GM23338 (cell line): Measurements from ENCODE around the gene AHNAK2. TPM values are rescaled to one million over a fixed set of nuclear protein-coding genes. Genes with fewer than 3 reads are reported as not detected.
A peak's percentile ranks its signal among the peaks of the same experiment; 100 is the strongest.

ENCODE experiments used
- ATAC-seq: fragments of 200-7000 bp; cut with Tn5 transposase; 3 replicates; pipeline ENCODE4 v1.9.1; 2020
- DNase-seq: peaks from one replicate; pipeline ENCODE4 v3.0.0-alpha.2; 2015; ENCODE audit warnings: low spot score
- H2AFZ ChIP-seq: fragments of 200-600 bp; sonication (generic); 2 replicates; pipeline ENCODE4 v1.8.0; 2016; ENCODE audit warnings: antibody characterized with exemption, mild to moderate bottlenecking, moderate library complexity
- H3F3A ChIP-seq: fragments of 200-600 bp; sonication (generic); replicated peaks from 2 replicates; pipeline ENCODE4 v1.8.0; 2017; ENCODE audit warnings: antibody characterized with exemption, mixed run types, low read depth
- H3K27ac ChIP-seq: fragments of 200-600 bp; sonication (generic); 2 replicates; pipeline ENCODE4 v1.6.1; 2016; ENCODE audit warnings: low read depth
- H3K27me3 ChIP-seq: fragments of 200-600 bp; sonication (generic); 2 replicates; pipeline ENCODE4 v1.8.0; 2016; ENCODE audit warnings: mild to moderate bottlenecking, mixed run types, moderate library complexity; ENCODE audit not compliant: insufficient read depth
- H3K36me3 ChIP-seq: fragments of 200-600 bp; sonication (generic); 2 replicates; pipeline ENCODE4 v1.8.0; 2016; ENCODE audit warnings: mild to moderate bottlenecking; ENCODE audit not compliant: insufficient read depth
- H3K4me1 ChIP-seq: fragments of 200-600 bp; sonication (generic); 2 replicates; pipeline ENCODE4 v1.8.0; 2016; ENCODE audit warnings: mild to moderate bottlenecking, moderate library complexity; ENCODE audit not compliant: insufficient read depth
- H3K4me2 ChIP-seq: fragments of 200-600 bp; sonication (generic); 2 replicates; pipeline ENCODE4 v1.7.1; 2017; ENCODE audit warnings: mixed run types
- H3K4me3 ChIP-seq: fragments of 200-600 bp; sonication (generic); 2 replicates; pipeline ENCODE4 v1.6.1; 2016; ENCODE audit warnings: mixed run types
- H3K79me2 ChIP-seq: fragments of 200-600 bp; sonication (generic); replicated peaks from 2 replicates; pipeline ENCODE4 v1.8.0; 2017; ENCODE audit warnings: mild to moderate bottlenecking; ENCODE audit not compliant: insufficient read depth
- H3K9me2 ChIP-seq: fragments of 200-600 bp; sonication (generic); 2 replicates; pipeline ENCODE4 v1.8.0; 2017; ENCODE audit not compliant: insufficient read depth
- H4K20me1 ChIP-seq: fragments of 200-600 bp; sonication (generic); replicated peaks from 2 replicates; pipeline ENCODE4 v1.8.0; 2017; ENCODE audit warnings: mild to moderate bottlenecking; ENCODE audit not compliant: insufficient read depth
- H3K27ac Mint-ChIP-seq: 2 replicates; pipeline ENCODE4 v1.8.0; 2020; ENCODE audit warnings: inconsistent platforms, mild to moderate bottlenecking, moderate library complexity, mixed read lengths
- H3K27me3 Mint-ChIP-seq: 3 replicates; pipeline ENCODE4 v1.8.0; 2022; ENCODE audit warnings: low read depth, mild to moderate bottlenecking, moderate library complexity, mixed read lengths, inconsistent platforms; ENCODE audit not compliant: insufficient read depth, poor library complexity
- H3K36me3 Mint-ChIP-seq: 3 replicates; pipeline ENCODE4 v1.8.0; 2021; ENCODE audit warnings: low read depth, mild to moderate bottlenecking, inconsistent platforms, moderate library complexity, mixed read lengths
- H3K4me1 Mint-ChIP-seq: 3 replicates; pipeline ENCODE4 v1.8.0; 2020; ENCODE audit warnings: mild to moderate bottlenecking, inconsistent platforms, mixed read lengths
- H3K4me3 Mint-ChIP-seq: 3 replicates; pipeline ENCODE4 v1.8.0; 2021; ENCODE audit warnings: moderate library complexity, mild to moderate bottlenecking, inconsistent platforms, mixed read lengths
- H3K9me3 Mint-ChIP-seq: 3 replicates; pipeline ENCODE4 v1.8.0; 2020; ENCODE audit warnings: moderate library complexity, mild to moderate bottlenecking, inconsistent platforms, mixed read lengths
- CTCF ChIP-seq, 2 experiments: fragments of 200-600 bp in 1 of 2; sonication (generic) in 1 of 2; conservative IDR thresholded peaks; 2 replicates each; pipeline versions ENCODE4 v1.5.1 to v1.6.1; 2016 to 2017; ENCODE audit warnings: antibody characterized with exemption in 2 of 2, low read depth in 2 of 2, mild to moderate bottlenecking in 2 of 2, moderate library complexity in 1 of 2
- ETS1 ChIP-seq: IDR thresholded peaks from 2 replicates; pipeline ENCODE4 v1.6.1; 2016; ENCODE audit warnings: antibody characterized with exemption
- EZH2phosphoT487 ChIP-seq: fragments of 200-600 bp; sonication (generic); IDR thresholded peaks from one replicate; pipeline ENCODE4 v1.8.1; 2018; ENCODE audit warnings: antibody characterized with exemption; ENCODE audit not compliant: unreplicated experiment
- STAT1 ChIP-seq: IDR thresholded peaks from one replicate; pipeline ENCODE4 v1.6.1; 2016; ENCODE audit warnings: antibody characterized with exemption; ENCODE audit not compliant: unreplicated experiment
- ZNF462 ChIP-seq: fragments of 250-450 bp; sonication (Bioruptor Pico); IDR thresholded peaks from 2 replicates; pipeline ENCODE4 v1.5.0; 2020; ENCODE audit warnings: mild to moderate bottlenecking, moderate library complexity
- polyA plus RNA-seq: library from polyadenylated mRNA; unstranded; fragments of >200 nt; fragmentation: Nextera tagmentation; extraction: Ambion mirVana; gene quantifications from 2 replicates; pipeline ENCODE4 v1.2.1, GENCODE V29; 2016
- total RNA-seq: library from RNA; depleted of rRNA; stranded (reverse); fragments of >200 nt; shearing (Covaris generic); gene quantifications from 2 replicates; pipeline ENCODE4 v1.2.3, GENCODE V29; 2014

Gene AHNAK2
- total and polyA plus RNA-seq, 2 experiments from 2014 or later: 1.1 to 2.6 TPM

- TF ChIP-seq ETS1: no peak
These were observed 5.7 kb downstream of the AHNAK2 start (continued) for GRCh38 chr14:104972301-104973134.

GRCh38 chr14:104971447-104972240 is 6.5 kb downstream of the AHNAK2 start:
- TF ChIP-seq CTCF (conservative IDR thresholded peaks at IDR 0.05; ENCODE audit: low read depth in 2 of 2): no peak
- no peak overlapping the region for H3K27ac Mint-ChIP-seq
- Histone ChIP-seq H3K36me3 (no peaks in the 10 kb centered on the region), H2AFZ (no peak overlapping the region), H3K9me2 (no peaks in the 10 kb centered on the region), H4K20me1 (no peaks in the 10 kb centered on the region), H3K27me3 (peaks cover 5% of the 10 kb centered on the region), H3K79me2 (no peaks in the 10 kb centered on the region), H3F3A (no peaks in the 10 kb centered on the region), H3K4me2 (no peak overlapping the region), H3K4me1 (peaks cover 13% of the 10 kb centered on the region; the same call in 1 of the 2 replicates), H3K27ac (no peak overlapping the region), H3K4me3 (no peak overlapping the region)
- H3K4me3 Mint-ChIP-seq: no peak overlapping the region
- peaks cover 21% of the 10 kb centered on the region for H3K27me3 Mint-ChIP-seq
- peaks cover 12% of the 10 kb centered on the region; the same call in 2 of the 3 replicates for H3K4me1 Mint-ChIP-seq
- H3K9me3 Mint-ChIP-seq: no peaks in the 10 kb centered on the region
- ATAC-seq (no peak), DNase-seq (no peak)
- no peaks in the 10 kb centered on the region for H3K36me3 Mint-ChIP-seq

- Histone ChIP-seq H3K4me1 (peaks cover 13% of the 10 kb centered on the region; the same call in 1 of the 2 replicates), H4K20me1 (no peaks in the 10 kb centered on the region), H3K27ac (no peak overlapping the region), H3F3A (no peaks in the 10 kb centered on the region), H3K27me3 (no peaks in the 10 kb centered on the region), H3K36me3 (no peaks in the 10 kb centered on the region), H3K4me3 (no peak overlapping the region), H2AFZ (no peak overlapping the region), H3K9me2 (no peaks in the 10 kb centered on the region), H3K79me2 (no peaks in the 10 kb centered on the region), H3K4me2 (no peak overlapping the region)
- Mint-ChIP-seq H3K9me3 (no peaks in the 10 kb centered on the region), H3K27me3 (peaks cover 15% of the 10 kb centered on the region), H3K36me3 (no peaks in the 10 kb centered on the region), H3K27ac (no peak overlapping the region), H3K4me1 (peaks cover 10% of the 10 kb centered on the region; the same call in 2 of the 3 replicates), H3K4me3 (no peak overlapping the region)
- DNase-seq: peak; percentile 59
- peak; percentile 3; the same call in 2 of the 3 replicates for ATAC-seq
- TF ChIP-seq STAT1: no peak
- no peak for TF ChIP-seq EZH2phosphoT487
- TF ChIP-seq ZNF462 (CRISPR knock-in tag): no peak
These were observed 7.7 kb downstream of the AHNAK2 start for GRCh38 chr14:104970231-104971068.
